Neural cell (in vitro differentiated cells): Measurements from ENCODE around the gene ACY1. TPM values are rescaled to one million over a fixed set of nuclear protein-coding genes. Genes with fewer than 3 reads are reported as not detected.
"Not testable (repeated sequence)": the region's sequence is repeated elsewhere in the genome, so short reads cannot be mapped to it uniquely, and the experiment has no call there.

ENCODE experiments used
- H2AFZ ChIP-seq: fragments of 200-600, 300-800 bp; sonication (generic), shearing (Covaris generic); 2 replicates; pipeline ENCODE4 v1.6.0; 2014; ENCODE audit warnings: low read depth, mild to moderate bottlenecking, antibody characterized with exemption, low read length, moderate library complexity
- H3F3A ChIP-seq: fragments of 200-600 bp; shearing (Covaris generic); 2 replicates; pipeline ENCODE4 v1.6.1; 2016; ENCODE audit warnings: mild to moderate bottlenecking, moderate library complexity, mixed read lengths, antibody characterized with exemption, low read length; ENCODE audit not compliant: insufficient read depth, poor library complexity, severe bottlenecking
- H3K27ac ChIP-seq: fragments of 200-600, 300-800 bp; sonication (generic), shearing (Covaris generic); 2 replicates; pipeline ENCODE4 v1.5.1; 2014; ENCODE audit warnings: mild to moderate bottlenecking, low read length, moderate library complexity
- H3K27me3 ChIP-seq: fragments of 300-800, 200-600 bp; sonication (generic), shearing (Covaris generic); 2 replicates; pipeline ENCODE4 v1.6.0; 2014; ENCODE audit warnings: mild to moderate bottlenecking, low read depth, low read length, moderate library complexity; ENCODE audit not compliant: insufficient read depth
- H3K36me3 ChIP-seq: fragments of 300-800, 200-600 bp; sonication (generic), shearing (Covaris generic); 2 replicates; pipeline ENCODE4 v1.5.1; 2014; ENCODE audit warnings: mild to moderate bottlenecking, antibody characterized with exemption, low read length, moderate library complexity; ENCODE audit not compliant: insufficient read depth
- H3K4me2 ChIP-seq: fragments of 300-800, 200-600 bp; sonication (generic), shearing (Covaris generic); 2 replicates; pipeline ENCODE4 v1.6.0; 2014; ENCODE audit warnings: mild to moderate bottlenecking, low read length
- H3K4me3 ChIP-seq: fragments of 300-800, 200-600 bp; sonication (generic), shearing (Covaris generic); 2 replicates; pipeline ENCODE4 v1.5.1; 2014; ENCODE audit warnings: mild to moderate bottlenecking, low read length, moderate library complexity
- H3K79me2 ChIP-seq: fragments of 200-600 bp; shearing (Covaris generic); replicated peaks from 2 replicates; pipeline ENCODE4 v1.6.0; 2014; ENCODE audit warnings: mild to moderate bottlenecking, low read length, moderate library complexity; ENCODE audit not compliant: insufficient read depth
- H3K9ac ChIP-seq: fragments of 300-800, 200-600 bp; sonication (generic), shearing (Covaris generic); 2 replicates; pipeline ENCODE4 v1.6.1; 2016; ENCODE audit warnings: mild to moderate bottlenecking, low read length, mixed read lengths
- H3K9me2 ChIP-seq: fragments of 200-600 bp; shearing (Covaris generic); 2 replicates; pipeline ENCODE4 v1.6.1; 2016; ENCODE audit warnings: mild to moderate bottlenecking, low read length, mixed read lengths; ENCODE audit not compliant: insufficient read depth
- H3K9me3 ChIP-seq: fragments of 200-600, 300-800 bp; sonication (generic), shearing (Covaris generic); 2 replicates; pipeline ENCODE4 v1.6.1; 2016; ENCODE audit warnings: mild to moderate bottlenecking, mixed run types, low read length, moderate library complexity, mixed read lengths
- H4K20me1 ChIP-seq: fragments of 200-600 bp; shearing (Covaris generic); 2 replicates; pipeline ENCODE4 v1.6.1; 2016; ENCODE audit warnings: mild to moderate bottlenecking, mixed run types; ENCODE audit not compliant: insufficient read depth
- EP300 ChIP-seq: fragments of 450-650 bp; conservative IDR thresholded peaks from 2 replicates; pipeline ENCODE4 v1.6.1; 2014; ENCODE audit warnings: antibody characterized with exemption, mild to moderate bottlenecking, moderate library complexity; ENCODE audit not compliant: poor library complexity, severe bottlenecking
- EZH2 ChIP-seq: fragments of 200-600, 300-800 bp; shearing (Covaris generic), sonication (generic); IDR thresholded peaks from 2 replicates; pipeline ENCODE4 v1.6.1; 2014; ENCODE audit warnings: antibody characterized with exemption, low read length, borderline replicate concordance, mild to moderate bottlenecking; ENCODE audit not compliant: insufficient read depth, poor library complexity, severe bottlenecking
- MXI1 ChIP-seq: fragments of 450-650 bp; conservative IDR thresholded peaks from 2 replicates; pipeline ENCODE4 v1.6.1; 2014; ENCODE audit warnings: antibody characterized with exemption, mild to moderate bottlenecking; ENCODE audit not compliant: poor library complexity, severe bottlenecking
- POLR2AphosphoS5 ChIP-seq: IDR thresholded peaks from 2 replicates; pipeline ENCODE4 v1.6.1; 2012
- RAD21 ChIP-seq: fragments of 450-650 bp; conservative IDR thresholded peaks from 2 replicates; pipeline ENCODE4 v1.6.1; 2014; ENCODE audit warnings: antibody characterized with exemption, mild to moderate bottlenecking, moderate library complexity
- SMC3 ChIP-seq: fragments of 450-650 bp; conservative IDR thresholded peaks from 2 replicates; pipeline ENCODE4 v1.6.1; 2014; ENCODE audit warnings: antibody characterized with exemption, mild to moderate bottlenecking, moderate library complexity; ENCODE audit not compliant: poor library complexity
- TAF1 ChIP-seq: IDR thresholded peaks from 2 replicates; pipeline ENCODE4 v1.6.1; 2012; ENCODE audit warnings: low read depth
- polyA plus RNA-seq: library from polyadenylated mRNA; depleted of rRNA; stranded (reverse); fragments of >200 nt; gene quantifications from 2 replicates; pipeline ENCODE4 v1.2.3, GENCODE V29; 2014
- TF ChIP-seq, protein P1 (sequence below): fragments of 450-650 bp; IDR thresholded peaks from 2 replicates; pipeline ENCODE4 v1.5.1; 2014; ENCODE audit warnings: antibody characterized with exemption, mild to moderate bottlenecking, moderate library complexity; ENCODE audit not compliant: poor library complexity, severe bottlenecking
- TF ChIP-seq, protein P2 (sequence below): IDR thresholded peaks from 2 replicates; pipeline ENCODE4 v1.6.1; 2012; ENCODE audit warnings: borderline replicate concordance

The ACY1 gene
- polyA plus RNA-seq, 1 donor from 2014 or later: 14.4 TPM

GRCh38 chr3:52031896-52032295, 48.6 kb downstream of the ACY1 start:
- H3K9ac ChIP-seq: no peak overlapping the region

GRCh38 chr3:52032702-52033408, 49.5 kb downstream of the ACY1 start:
- Histone ChIP-seq H3K4me3 (no peak overlapping the region), H3K9me3 (no peaks in the 10 kb centered on the region), H2AFZ (no peak overlapping the region), H3K27ac (no peak overlapping the region), H3F3A (no peaks in the 10 kb centered on the region), H3K27me3 (no peaks in the 10 kb centered on the region), H3K9me2 (no peaks in the 10 kb centered on the region), H4K20me1 (no peaks in the 10 kb centered on the region), H3K4me2 (no peak overlapping the region), H3K36me3 (no peaks in the 10 kb centered on the region), H3K79me2 (no peaks in the 10 kb centered on the region), H3K9ac (no peak overlapping the region)
- TF ChIP-seq, protein P1, sequence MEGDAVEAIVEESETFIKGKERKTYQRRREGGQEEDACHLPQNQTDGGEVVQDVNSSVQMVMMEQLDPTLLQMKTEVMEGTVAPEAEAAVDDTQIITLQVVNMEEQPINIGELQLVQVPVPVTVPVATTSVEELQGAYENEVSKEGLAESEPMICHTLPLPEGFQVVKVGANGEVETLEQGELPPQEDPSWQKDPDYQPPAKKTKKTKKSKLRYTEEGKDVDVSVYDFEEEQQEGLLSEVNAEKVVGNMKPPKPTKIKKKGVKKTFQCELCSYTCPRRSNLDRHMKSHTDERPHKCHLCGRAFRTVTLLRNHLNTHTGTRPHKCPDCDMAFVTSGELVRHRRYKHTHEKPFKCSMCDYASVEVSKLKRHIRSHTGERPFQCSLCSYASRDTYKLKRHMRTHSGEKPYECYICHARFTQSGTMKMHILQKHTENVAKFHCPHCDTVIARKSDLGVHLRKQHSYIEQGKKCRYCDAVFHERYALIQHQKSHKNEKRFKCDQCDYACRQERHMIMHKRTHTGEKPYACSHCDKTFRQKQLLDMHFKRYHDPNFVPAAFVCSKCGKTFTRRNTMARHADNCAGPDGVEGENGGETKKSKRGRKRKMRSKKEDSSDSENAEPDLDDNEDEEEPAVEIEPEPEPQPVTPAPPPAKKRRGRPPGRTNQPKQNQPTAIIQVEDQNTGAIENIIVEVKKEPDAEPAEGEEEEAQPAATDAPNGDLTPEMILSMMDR: no peak
- TF ChIP-seq, protein P2, sequence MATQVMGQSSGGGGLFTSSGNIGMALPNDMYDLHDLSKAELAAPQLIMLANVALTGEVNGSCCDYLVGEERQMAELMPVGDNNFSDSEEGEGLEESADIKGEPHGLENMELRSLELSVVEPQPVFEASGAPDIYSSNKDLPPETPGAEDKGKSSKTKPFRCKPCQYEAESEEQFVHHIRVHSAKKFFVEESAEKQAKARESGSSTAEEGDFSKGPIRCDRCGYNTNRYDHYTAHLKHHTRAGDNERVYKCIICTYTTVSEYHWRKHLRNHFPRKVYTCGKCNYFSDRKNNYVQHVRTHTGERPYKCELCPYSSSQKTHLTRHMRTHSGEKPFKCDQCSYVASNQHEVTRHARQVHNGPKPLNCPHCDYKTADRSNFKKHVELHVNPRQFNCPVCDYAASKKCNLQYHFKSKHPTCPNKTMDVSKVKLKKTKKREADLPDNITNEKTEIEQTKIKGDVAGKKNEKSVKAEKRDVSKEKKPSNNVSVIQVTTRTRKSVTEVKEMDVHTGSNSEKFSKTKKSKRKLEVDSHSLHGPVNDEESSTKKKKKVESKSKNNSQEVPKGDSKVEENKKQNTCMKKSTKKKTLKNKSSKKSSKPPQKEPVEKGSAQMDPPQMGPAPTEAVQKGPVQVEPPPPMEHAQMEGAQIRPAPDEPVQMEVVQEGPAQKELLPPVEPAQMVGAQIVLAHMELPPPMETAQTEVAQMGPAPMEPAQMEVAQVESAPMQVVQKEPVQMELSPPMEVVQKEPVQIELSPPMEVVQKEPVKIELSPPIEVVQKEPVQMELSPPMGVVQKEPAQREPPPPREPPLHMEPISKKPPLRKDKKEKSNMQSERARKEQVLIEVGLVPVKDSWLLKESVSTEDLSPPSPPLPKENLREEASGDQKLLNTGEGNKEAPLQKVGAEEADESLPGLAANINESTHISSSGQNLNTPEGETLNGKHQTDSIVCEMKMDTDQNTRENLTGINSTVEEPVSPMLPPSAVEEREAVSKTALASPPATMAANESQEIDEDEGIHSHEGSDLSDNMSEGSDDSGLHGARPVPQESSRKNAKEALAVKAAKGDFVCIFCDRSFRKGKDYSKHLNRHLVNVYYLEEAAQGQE: no peak
- TF ChIP-seq POLR2AphosphoS5: no peak
- no peak for TF ChIP-seq EZH2
- TF ChIP-seq RAD21: no peak
- no peak for TF ChIP-seq MXI1
- TF ChIP-seq EP300: no peak
- no peak for TF ChIP-seq SMC3
- TF ChIP-seq TAF1: no peak

More at GRCh38 chr3:52031896-52032295, 48.6 kb downstream of the ACY1 start:
- no peak overlapping the region for H3K4me2 ChIP-seq
- H3K79me2 ChIP-seq: no peaks in the 10 kb centered on the region
- H3F3A ChIP-seq: no peaks in the 10 kb centered on the region
- H3K27me3 ChIP-seq: no peaks in the 10 kb centered on the region
- no peak overlapping the region for H3K4me3 ChIP-seq
- H4K20me1 ChIP-seq: no peaks in the 10 kb centered on the region
- no peaks in the 10 kb centered on the region for H3K9me3 ChIP-seq
- TF ChIP-seq EP300: no peak
- no peak for TF ChIP-seq RAD21
- TF ChIP-seq EZH2: no peak
- TF ChIP-seq, protein P2: no peak
- no peak for TF ChIP-seq MXI1
- TF ChIP-seq, protein P1: no peak
- no peak for TF ChIP-seq SMC3
- TF ChIP-seq TAF1: no peak
- no peak for TF ChIP-seq POLR2AphosphoS5
- no peak overlapping the region for H3K27ac ChIP-seq
- no peak overlapping the region for H2AFZ ChIP-seq
- no peaks in the 10 kb centered on the region for H3K9me2 ChIP-seq
- H3K36me3 ChIP-seq: no peaks in the 10 kb centered on the region

DNA sequence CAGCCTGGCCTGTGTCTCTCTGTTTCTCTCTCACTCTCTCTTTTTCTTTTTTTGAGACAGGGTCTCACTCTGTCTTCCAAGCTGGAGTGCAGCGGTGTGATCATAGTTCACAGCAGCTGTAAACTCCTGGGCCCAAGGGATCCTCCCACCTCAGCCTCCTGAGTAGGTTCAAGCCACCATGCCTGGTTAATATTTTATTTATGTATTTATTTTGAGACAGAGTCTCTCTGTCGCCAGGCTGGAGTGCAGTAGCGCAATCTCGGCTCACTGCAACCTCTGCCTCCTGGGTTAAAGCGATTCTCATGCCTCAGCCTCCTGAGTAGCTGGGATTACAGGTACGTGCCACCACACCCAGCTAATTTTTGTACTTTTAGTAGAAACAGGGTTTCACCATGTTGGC, 50.4 kb downstream of the ACY1 start:
- not testable (repeated sequence) for H3K36me3 ChIP-seq, H2AFZ ChIP-seq, H3K4me3 ChIP-seq, H3K79me2 ChIP-seq, H3K27ac ChIP-seq, H3K9me3 ChIP-seq, H3K9me2 ChIP-seq, H3K4me2 ChIP-seq, H3K27me3 ChIP-seq, H3F3A ChIP-seq, H4K20me1 ChIP-seq, H3K9ac ChIP-seq
